Neural cell (in vitro differentiated cells): ENCODE data around the gene SLC1A2.

Source experiments
- EP300 ChIP-seq: fragments of 450-650 bp; conservative IDR thresholded peaks from 2 replicates; pipeline ENCODE4 v1.6.1; 2014; ENCODE audit warnings: antibody characterized with exemption, mild to moderate bottlenecking, moderate library complexity; ENCODE audit not compliant: poor library complexity, severe bottlenecking
- EZH2 ChIP-seq: fragments of 200-600, 300-800 bp; shearing (Covaris generic), sonication (generic); IDR thresholded peaks from 2 replicates; pipeline ENCODE4 v1.6.1; 2014; ENCODE audit warnings: antibody characterized with exemption, low read length, borderline replicate concordance, mild to moderate bottlenecking; ENCODE audit not compliant: insufficient read depth, poor library complexity, severe bottlenecking
- MXI1 ChIP-seq: fragments of 450-650 bp; conservative IDR thresholded peaks from 2 replicates; pipeline ENCODE4 v1.6.1; 2014; ENCODE audit warnings: antibody characterized with exemption, mild to moderate bottlenecking; ENCODE audit not compliant: poor library complexity, severe bottlenecking
- POLR2AphosphoS5 ChIP-seq: IDR thresholded peaks from 2 replicates; pipeline ENCODE4 v1.6.1; 2012
- RAD21 ChIP-seq: fragments of 450-650 bp; conservative IDR thresholded peaks from 2 replicates; pipeline ENCODE4 v1.6.1; 2014; ENCODE audit warnings: antibody characterized with exemption, mild to moderate bottlenecking, moderate library complexity
- SMC3 ChIP-seq: fragments of 450-650 bp; conservative IDR thresholded peaks from 2 replicates; pipeline ENCODE4 v1.6.1; 2014; ENCODE audit warnings: antibody characterized with exemption, mild to moderate bottlenecking, moderate library complexity; ENCODE audit not compliant: poor library complexity
- TAF1 ChIP-seq: IDR thresholded peaks from 2 replicates; pipeline ENCODE4 v1.6.1; 2012; ENCODE audit warnings: low read depth
- TF ChIP-seq, protein P1 (sequence below): fragments of 450-650 bp; IDR thresholded peaks from 2 replicates; pipeline ENCODE4 v1.5.1; 2014; ENCODE audit warnings: antibody characterized with exemption, mild to moderate bottlenecking, moderate library complexity; ENCODE audit not compliant: poor library complexity, severe bottlenecking
- TF ChIP-seq, protein P2 (sequence below): IDR thresholded peaks from 2 replicates; pipeline ENCODE4 v1.6.1; 2012; ENCODE audit warnings: borderline replicate concordance

- TF ChIP-seq, protein P1, sequence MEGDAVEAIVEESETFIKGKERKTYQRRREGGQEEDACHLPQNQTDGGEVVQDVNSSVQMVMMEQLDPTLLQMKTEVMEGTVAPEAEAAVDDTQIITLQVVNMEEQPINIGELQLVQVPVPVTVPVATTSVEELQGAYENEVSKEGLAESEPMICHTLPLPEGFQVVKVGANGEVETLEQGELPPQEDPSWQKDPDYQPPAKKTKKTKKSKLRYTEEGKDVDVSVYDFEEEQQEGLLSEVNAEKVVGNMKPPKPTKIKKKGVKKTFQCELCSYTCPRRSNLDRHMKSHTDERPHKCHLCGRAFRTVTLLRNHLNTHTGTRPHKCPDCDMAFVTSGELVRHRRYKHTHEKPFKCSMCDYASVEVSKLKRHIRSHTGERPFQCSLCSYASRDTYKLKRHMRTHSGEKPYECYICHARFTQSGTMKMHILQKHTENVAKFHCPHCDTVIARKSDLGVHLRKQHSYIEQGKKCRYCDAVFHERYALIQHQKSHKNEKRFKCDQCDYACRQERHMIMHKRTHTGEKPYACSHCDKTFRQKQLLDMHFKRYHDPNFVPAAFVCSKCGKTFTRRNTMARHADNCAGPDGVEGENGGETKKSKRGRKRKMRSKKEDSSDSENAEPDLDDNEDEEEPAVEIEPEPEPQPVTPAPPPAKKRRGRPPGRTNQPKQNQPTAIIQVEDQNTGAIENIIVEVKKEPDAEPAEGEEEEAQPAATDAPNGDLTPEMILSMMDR, result no peak
- TF ChIP-seq SMC3 (no peak), MXI1 (no peak), POLR2AphosphoS5 (no peak), EZH2 (no peak), TAF1 (no peak), RAD21 (no peak), EP300 (no peak)
- TF ChIP-seq, protein P2, sequence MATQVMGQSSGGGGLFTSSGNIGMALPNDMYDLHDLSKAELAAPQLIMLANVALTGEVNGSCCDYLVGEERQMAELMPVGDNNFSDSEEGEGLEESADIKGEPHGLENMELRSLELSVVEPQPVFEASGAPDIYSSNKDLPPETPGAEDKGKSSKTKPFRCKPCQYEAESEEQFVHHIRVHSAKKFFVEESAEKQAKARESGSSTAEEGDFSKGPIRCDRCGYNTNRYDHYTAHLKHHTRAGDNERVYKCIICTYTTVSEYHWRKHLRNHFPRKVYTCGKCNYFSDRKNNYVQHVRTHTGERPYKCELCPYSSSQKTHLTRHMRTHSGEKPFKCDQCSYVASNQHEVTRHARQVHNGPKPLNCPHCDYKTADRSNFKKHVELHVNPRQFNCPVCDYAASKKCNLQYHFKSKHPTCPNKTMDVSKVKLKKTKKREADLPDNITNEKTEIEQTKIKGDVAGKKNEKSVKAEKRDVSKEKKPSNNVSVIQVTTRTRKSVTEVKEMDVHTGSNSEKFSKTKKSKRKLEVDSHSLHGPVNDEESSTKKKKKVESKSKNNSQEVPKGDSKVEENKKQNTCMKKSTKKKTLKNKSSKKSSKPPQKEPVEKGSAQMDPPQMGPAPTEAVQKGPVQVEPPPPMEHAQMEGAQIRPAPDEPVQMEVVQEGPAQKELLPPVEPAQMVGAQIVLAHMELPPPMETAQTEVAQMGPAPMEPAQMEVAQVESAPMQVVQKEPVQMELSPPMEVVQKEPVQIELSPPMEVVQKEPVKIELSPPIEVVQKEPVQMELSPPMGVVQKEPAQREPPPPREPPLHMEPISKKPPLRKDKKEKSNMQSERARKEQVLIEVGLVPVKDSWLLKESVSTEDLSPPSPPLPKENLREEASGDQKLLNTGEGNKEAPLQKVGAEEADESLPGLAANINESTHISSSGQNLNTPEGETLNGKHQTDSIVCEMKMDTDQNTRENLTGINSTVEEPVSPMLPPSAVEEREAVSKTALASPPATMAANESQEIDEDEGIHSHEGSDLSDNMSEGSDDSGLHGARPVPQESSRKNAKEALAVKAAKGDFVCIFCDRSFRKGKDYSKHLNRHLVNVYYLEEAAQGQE, result no peak
Observed at GRCh38 chr11:35335226-35335625, 84.1 kb downstream of the SLC1A2 start.
